Testis (tissue), 2 donors: ENCODE measurements around the gene ANAPC15.

Experiments
- POLR2A ChIP-seq: fragments of 450-650 bp; IDR thresholded peaks from one replicate; pipeline ENCODE4 v1.6.1; 2017; ENCODE audit warnings: antibody characterized with exemption, mild to moderate bottlenecking, moderate library complexity
- TF ChIP-seq, protein P1 (sequence below), 3 experiments: fragments of 450-650 bp in 2 of 3; fragments of 200-600 bp in 1 of 3; sonication (generic) in 1 of 3; IDR thresholded peaks; one replicate each; pipeline ENCODE4 v1.5.1; 2016 to 2019; ENCODE audit warnings: antibody characterized with exemption in 3 of 3, mild to moderate bottlenecking in 2 of 3, moderate library complexity in 1 of 3

- TF ChIP-seq, protein P1, sequence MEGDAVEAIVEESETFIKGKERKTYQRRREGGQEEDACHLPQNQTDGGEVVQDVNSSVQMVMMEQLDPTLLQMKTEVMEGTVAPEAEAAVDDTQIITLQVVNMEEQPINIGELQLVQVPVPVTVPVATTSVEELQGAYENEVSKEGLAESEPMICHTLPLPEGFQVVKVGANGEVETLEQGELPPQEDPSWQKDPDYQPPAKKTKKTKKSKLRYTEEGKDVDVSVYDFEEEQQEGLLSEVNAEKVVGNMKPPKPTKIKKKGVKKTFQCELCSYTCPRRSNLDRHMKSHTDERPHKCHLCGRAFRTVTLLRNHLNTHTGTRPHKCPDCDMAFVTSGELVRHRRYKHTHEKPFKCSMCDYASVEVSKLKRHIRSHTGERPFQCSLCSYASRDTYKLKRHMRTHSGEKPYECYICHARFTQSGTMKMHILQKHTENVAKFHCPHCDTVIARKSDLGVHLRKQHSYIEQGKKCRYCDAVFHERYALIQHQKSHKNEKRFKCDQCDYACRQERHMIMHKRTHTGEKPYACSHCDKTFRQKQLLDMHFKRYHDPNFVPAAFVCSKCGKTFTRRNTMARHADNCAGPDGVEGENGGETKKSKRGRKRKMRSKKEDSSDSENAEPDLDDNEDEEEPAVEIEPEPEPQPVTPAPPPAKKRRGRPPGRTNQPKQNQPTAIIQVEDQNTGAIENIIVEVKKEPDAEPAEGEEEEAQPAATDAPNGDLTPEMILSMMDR (IDR thresholded peaks at IDR 0.05), result no peak
- TF ChIP-seq POLR2A, result no peak
Observed at GRCh38 chr11:72124046-72124445, 11.6 kb upstream of the ANAPC15 start.
